HepG2 (cell line): ENCODE measurements around the gene EFNA2. TPM values are rescaled to one million over a fixed set of nuclear protein-coding genes. Genes with fewer than 3 reads are reported as not detected.

Experiments
- ASH2L ChIP-seq: fragments of 300-600, 200-600 bp; sonication (generic); IDR thresholded peaks from 2 replicates; pipeline ENCODE4 v1.7.0; 2017; ENCODE audit warnings: low read depth, mild to moderate bottlenecking, moderate library complexity, mixed read lengths, low read length; ENCODE audit not compliant: insufficient read length
- ATM ChIP-seq: fragments of 450-650 bp; IDR thresholded peaks from 2 replicates; pipeline ENCODE4 v1.7.1; 2017; ENCODE audit warnings: mild to moderate bottlenecking, borderline replicate concordance
- FOXK2 ChIP-seq: fragments of 450-650 bp; IDR thresholded peaks from 2 replicates; pipeline ENCODE4 v1.6.1; 2016
- FOXO1 ChIP-seq: sonication (generic); formaldehyde crosslinking; IDR thresholded peaks from 2 replicates; pipeline ENCODE4 v1.4.0; 2020; ENCODE audit warnings: missing genetic modification reagents
- SAP130 ChIP-seq: IDR thresholded peaks from 2 replicates; pipeline ENCODE4 v1.6.1; 2016; ENCODE audit warnings: low read depth
- SMARCE1 ChIP-seq: fragments of 450-650 bp; IDR thresholded peaks from 2 replicates; pipeline ENCODE4 v1.6.1; 2017; ENCODE audit warnings: borderline replicate concordance
- SP1 ChIP-seq, 2 experiments: fragments of 450-650 bp in 1 of 2; sonication (generic) in 1 of 2; formaldehyde crosslinking in 1 of 2; IDR thresholded peaks; 2 replicates each; pipeline versions ENCODE4 v1.4.0 to v1.6.1; 2016 to 2020; ENCODE audit warnings: missing genetic modification reagents in 1 of 2
- TSC22D2 ChIP-seq: sonication (generic); formaldehyde crosslinking; IDR thresholded peaks from 2 replicates; pipeline ENCODE4 v1.5.1; 2020; ENCODE audit warnings: missing genetic modification reagents, mild to moderate bottlenecking, borderline replicate concordance
- ZFP90 ChIP-seq: sonication (generic); formaldehyde crosslinking; IDR thresholded peaks from 2 replicates; pipeline ENCODE4 v1.8.0; 2022; ENCODE audit warnings: missing genetic modification reagents, mild to moderate bottlenecking, inconsistent platforms, borderline replicate concordance
- ZKSCAN8 ChIP-seq: IDR thresholded peaks from 2 replicates; pipeline ENCODE4 v1.6.1; 2016; ENCODE audit warnings: borderline replicate concordance, missing genetic modification reagents, missing compliant biosample characterization
- ZNF335 ChIP-seq: sonication (generic); formaldehyde crosslinking; IDR thresholded peaks from 2 replicates; pipeline ENCODE4 v1.4.0; 2020; ENCODE audit warnings: missing genetic modification reagents
- ZNF589 ChIP-seq: sonication (generic); formaldehyde crosslinking; conservative IDR thresholded peaks from 2 replicates; pipeline ENCODE4 v1.8.0; 2022; ENCODE audit warnings: mild to moderate bottlenecking, moderate library complexity, missing genetic modification reagents
- ZNF709 ChIP-seq: sonication (generic); formaldehyde crosslinking; IDR thresholded peaks from 2 replicates; pipeline ENCODE4 v1.5.0; 2020; ENCODE audit warnings: mild to moderate bottlenecking, missing genetic modification reagents
- ZNF777 ChIP-seq: sonication (generic); formaldehyde crosslinking; IDR thresholded peaks from 2 replicates; pipeline ENCODE4 v1.4.0; 2020; ENCODE audit warnings: missing genetic modification reagents
- ZSCAN12 ChIP-seq: sonication (generic); formaldehyde crosslinking; IDR thresholded peaks from 2 replicates; pipeline ENCODE4 v1.9.0; 2021; ENCODE audit warnings: mild to moderate bottlenecking, missing genetic modification reagents
- polyA plus RNA-seq, 8 experiments: library from polyadenylated mRNA; depleted of rRNA in 3 of 8; stranded (reverse) in 7 of 8; unstranded in 1 of 8; fragments of >200 nt; fragmentation: Illumina TruSeq in 4 of 8; extraction: Trizol in 4 of 8; gene quantifications; 2 replicates each; pipeline versions ENCODE4 v1.2.1 to v1.2.3, GENCODE V29; 2011 to 2016; ENCODE audit warnings: low read depth in 4 of 8, missing spikeins in 1 of 8, mixed read lengths in 1 of 8; ENCODE audit not compliant: insufficient read depth in 1 of 8
- total RNA-seq, 5 experiments: library from RNA; depleted of rRNA; stranded (reverse); fragments of >200 nt; fragmentation: Illumina TruSeq; extraction: Trizol; gene quantifications; 2 replicates each; pipeline ENCODE4 v1.2.3, GENCODE V29; 2016; ENCODE audit warnings: low read depth in 1 of 5
- TF ChIP-seq, protein P1 (sequence below): sonication (generic); formaldehyde crosslinking; IDR thresholded peaks from 2 replicates; pipeline ENCODE4 v1.8.0; 2022; ENCODE audit warnings: missing genetic modification reagents, mild to moderate bottlenecking, moderate library complexity, borderline replicate concordance
- TF ChIP-seq, protein P2 (sequence below): sonication (generic); formaldehyde crosslinking; IDR thresholded peaks from 2 replicates; pipeline ENCODE4 v1.5.0; 2020; ENCODE audit warnings: missing genetic modification reagents
- TF ChIP-seq, protein P3 (sequence below): sonication (generic); formaldehyde crosslinking; IDR thresholded peaks from 2 replicates; pipeline ENCODE4 v1.4.0; 2020; ENCODE audit warnings: mild to moderate bottlenecking, low read depth, missing genetic modification reagents
- TF ChIP-seq, protein P4 (sequence below): sonication (generic); formaldehyde crosslinking; IDR thresholded peaks from 2 replicates; pipeline ENCODE4 v1.5.0; 2020; ENCODE audit warnings: missing genetic modification reagents

EFNA2 gene
- total and polyA plus RNA-seq, 2 of the 13 experiments (the other 11 are each of a cell fraction or from before 2014, with no cell fraction given) = 6.0 to 9.9 TPM

DNA sequence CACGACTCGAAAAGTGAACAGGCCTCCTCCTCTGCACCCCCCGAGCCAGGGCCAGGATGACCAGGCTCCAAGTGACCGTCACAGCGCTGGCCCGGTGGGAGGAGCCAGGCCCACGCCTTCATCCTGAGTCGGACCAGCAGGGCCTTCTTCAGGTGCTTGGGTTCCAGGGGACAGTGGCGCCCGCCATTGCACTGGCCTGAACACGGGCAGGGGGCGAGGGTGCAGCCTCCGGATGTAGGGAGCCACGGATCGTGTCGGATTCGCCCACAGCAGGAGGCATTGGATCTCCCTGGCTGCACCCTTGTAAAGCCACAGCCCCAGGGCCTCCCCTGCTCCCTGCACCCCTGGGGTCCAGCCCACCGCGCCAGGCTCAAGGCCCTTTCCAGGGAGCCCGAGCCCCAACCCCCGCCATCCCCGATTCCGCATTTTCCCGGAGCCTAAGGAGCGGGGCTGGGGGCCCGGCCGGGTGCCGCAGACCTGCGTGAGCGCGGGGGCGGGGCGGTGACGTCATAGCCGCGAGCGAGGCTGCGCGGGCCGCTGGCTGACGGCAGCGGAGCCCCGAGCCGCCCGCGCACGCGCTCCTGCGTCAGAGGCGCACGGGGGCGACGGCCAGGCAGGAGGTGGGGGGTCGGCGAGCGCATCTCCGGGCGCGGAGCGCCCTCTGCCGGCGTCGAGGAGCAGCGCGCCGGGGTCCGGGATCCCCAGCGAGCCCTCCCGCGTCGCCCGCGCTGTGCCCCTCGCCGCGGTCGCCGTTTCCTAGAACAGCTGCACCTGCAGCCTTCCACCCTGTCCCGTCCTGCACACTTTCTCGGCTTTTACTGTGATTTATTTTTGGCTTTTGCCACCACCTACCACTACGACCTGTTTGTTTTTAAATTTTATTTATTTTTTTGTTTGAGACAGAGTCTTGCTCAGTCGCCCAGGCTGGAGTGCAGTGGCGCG, 45.6 kb upstream of the EFNA2 start (continued):
- TF ChIP-seq, protein P1, sequence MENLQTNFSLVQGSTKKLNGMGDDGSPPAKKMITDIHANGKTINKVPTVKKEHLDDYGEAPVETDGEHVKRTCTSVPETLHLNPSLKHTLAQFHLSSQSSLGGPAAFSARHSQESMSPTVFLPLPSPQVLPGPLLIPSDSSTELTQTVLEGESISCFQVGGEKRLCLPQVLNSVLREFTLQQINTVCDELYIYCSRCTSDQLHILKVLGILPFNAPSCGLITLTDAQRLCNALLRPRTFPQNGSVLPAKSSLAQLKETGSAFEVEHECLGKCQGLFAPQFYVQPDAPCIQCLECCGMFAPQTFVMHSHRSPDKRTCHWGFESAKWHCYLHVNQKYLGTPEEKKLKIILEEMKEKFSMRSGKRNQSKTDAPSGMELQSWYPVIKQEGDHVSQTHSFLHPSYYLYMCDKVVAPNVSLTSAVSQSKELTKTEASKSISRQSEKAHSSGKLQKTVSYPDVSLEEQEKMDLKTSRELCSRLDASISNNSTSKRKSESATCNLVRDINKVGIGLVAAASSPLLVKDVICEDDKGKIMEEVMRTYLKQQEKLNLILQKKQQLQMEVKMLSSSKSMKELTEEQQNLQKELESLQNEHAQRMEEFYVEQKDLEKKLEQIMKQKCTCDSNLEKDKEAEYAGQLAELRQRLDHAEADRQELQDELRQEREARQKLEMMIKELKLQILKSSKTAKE = no peak
- no peak for TF ChIP-seq ZNF589 (CRISPR knock-in tag)
- TF ChIP-seq ATM = no peak
- TF ChIP-seq, protein P2, sequence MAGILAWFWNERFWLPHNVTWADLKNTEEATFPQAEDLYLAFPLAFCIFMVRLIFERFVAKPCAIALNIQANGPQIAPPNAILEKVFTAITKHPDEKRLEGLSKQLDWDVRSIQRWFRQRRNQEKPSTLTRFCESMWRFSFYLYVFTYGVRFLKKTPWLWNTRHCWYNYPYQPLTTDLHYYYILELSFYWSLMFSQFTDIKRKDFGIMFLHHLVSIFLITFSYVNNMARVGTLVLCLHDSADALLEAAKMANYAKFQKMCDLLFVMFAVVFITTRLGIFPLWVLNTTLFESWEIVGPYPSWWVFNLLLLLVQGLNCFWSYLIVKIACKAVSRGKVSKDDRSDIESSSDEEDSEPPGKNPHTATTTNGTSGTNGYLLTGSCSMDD (CRISPR knock-in tag) = no peak
- TF ChIP-seq ZNF777 (CRISPR knock-in tag) = no peak; the same call in 1 of the 2 replicates
- no peak for TF ChIP-seq ZNF709 (CRISPR knock-in tag)
- TF ChIP-seq SAP130 = peak; percentile 51
- TF ChIP-seq ZSCAN12 (CRISPR knock-in tag) = no peak
- TF ChIP-seq ZNF335 (CRISPR knock-in tag) = no peak
- TF ChIP-seq SP1 (IDR thresholded peaks at IDR 0.05) = no peak
- peak; percentile 62 for TF ChIP-seq SP1 (CRISPR knock-in tag; IDR thresholded peaks at IDR 0.05)
- no peak for TF ChIP-seq ZFP90 (CRISPR knock-in tag)
- TF ChIP-seq TSC22D2 (CRISPR knock-in tag) = no peak
- TF ChIP-seq, protein P3, sequence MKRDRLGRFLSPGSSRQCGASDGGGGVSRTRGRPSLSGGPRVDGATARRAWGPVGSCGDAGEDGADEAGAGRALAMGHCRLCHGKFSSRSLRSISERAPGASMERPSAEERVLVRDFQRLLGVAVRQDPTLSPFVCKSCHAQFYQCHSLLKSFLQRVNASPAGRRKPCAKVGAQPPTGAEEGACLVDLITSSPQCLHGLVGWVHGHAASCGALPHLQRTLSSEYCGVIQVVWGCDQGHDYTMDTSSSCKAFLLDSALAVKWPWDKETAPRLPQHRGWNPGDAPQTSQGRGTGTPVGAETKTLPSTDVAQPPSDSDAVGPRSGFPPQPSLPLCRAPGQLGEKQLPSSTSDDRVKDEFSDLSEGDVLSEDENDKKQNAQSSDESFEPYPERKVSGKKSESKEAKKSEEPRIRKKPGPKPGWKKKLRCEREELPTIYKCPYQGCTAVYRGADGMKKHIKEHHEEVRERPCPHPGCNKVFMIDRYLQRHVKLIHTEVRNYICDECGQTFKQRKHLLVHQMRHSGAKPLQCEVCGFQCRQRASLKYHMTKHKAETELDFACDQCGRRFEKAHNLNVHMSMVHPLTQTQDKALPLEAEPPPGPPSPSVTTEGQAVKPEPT (CRISPR knock-in tag) = no peak
- no peak; the same call in 1 of the 2 replicates for TF ChIP-seq FOXO1 (CRISPR knock-in tag)
- TF ChIP-seq, protein P4, sequence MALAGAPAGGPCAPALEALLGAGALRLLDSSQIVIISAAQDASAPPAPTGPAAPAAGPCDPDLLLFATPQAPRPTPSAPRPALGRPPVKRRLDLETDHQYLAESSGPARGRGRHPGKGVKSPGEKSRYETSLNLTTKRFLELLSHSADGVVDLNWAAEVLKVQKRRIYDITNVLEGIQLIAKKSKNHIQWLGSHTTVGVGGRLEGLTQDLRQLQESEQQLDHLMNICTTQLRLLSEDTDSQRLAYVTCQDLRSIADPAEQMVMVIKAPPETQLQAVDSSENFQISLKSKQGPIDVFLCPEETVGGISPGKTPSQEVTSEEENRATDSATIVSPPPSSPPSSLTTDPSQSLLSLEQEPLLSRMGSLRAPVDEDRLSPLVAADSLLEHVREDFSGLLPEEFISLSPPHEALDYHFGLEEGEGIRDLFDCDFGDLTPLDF = no peak
- TF ChIP-seq ASH2L = no peak
- TF ChIP-seq FOXK2 = no peak
- no peak for TF ChIP-seq SMARCE1
- no peak for TF ChIP-seq ZKSCAN8 (CRISPR knock-in tag)
